SH-SY5Y (cell line): ENCODE measurements around the gene AGXT.

Experiments used
- GATA2 ChIP-seq: IDR thresholded peaks from 2 replicates; pipeline ENCODE4 v1.6.1; 2011; ENCODE audit warnings: mild to moderate bottlenecking, low read depth, low read length
- GATA3 ChIP-seq: IDR thresholded peaks from 2 replicates; pipeline ENCODE4 v1.6.1; 2011; ENCODE audit warnings: low read depth, mild to moderate bottlenecking, low read length, moderate library complexity

DNA sequence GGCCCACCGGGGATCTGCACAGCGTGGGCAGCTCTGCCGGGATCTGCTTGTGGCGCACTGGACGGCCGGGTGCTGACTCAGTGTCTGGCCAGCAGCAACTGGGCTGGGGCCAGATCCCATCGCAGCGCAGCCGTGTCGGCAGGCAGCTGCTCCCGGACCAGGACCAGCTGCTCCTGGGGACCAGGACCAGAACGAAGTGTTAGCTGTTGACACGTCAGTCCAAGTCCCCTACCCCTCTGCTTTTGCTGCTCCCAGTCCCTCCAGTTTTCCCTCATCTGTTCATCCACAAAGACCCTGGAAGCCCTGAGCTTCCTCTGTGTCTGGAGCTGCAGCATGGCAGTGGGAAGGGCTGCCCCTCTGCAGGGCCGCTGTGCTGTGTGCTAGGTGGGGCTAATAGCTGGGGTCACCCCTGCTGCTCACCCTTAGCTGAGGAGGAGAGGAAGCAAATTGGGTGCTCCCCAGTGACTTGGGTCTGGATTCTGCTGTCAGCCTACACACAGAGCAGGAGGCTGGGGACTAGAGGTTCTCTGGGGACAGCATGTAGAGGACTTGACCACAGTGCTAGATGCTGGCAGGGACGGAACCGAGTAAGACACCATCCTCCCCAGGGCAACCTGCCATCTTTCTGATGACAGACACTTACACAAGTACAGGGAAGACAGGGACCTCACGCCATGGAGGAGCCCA lies 31.7 kb upstream of the AGXT start:
- TF ChIP-seq GATA2, result no peak
- TF ChIP-seq GATA3, result no peak
